ENCODE measurements around the gene ATR.

DNA sequence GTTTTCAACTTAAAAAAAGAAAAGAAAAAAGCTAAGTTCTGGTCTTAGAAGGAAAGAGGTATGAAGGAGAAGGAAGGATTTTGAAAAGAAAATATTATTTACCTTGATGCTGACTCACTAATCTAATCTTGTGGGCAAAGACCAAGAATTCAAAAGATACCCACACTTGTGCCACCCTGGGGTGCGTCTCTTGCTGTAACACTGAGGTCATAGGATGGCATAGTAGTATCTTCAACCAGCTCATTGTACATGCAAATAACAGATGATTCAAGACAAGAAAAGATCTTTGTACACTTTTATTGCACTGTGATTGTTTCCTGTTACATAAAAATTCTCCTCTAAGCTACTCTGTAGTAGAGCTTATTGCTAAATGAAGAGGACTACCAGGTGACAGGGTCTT is 35.0 kb upstream of the ATR start:
- TF ChIP-seq, protein P1, sequence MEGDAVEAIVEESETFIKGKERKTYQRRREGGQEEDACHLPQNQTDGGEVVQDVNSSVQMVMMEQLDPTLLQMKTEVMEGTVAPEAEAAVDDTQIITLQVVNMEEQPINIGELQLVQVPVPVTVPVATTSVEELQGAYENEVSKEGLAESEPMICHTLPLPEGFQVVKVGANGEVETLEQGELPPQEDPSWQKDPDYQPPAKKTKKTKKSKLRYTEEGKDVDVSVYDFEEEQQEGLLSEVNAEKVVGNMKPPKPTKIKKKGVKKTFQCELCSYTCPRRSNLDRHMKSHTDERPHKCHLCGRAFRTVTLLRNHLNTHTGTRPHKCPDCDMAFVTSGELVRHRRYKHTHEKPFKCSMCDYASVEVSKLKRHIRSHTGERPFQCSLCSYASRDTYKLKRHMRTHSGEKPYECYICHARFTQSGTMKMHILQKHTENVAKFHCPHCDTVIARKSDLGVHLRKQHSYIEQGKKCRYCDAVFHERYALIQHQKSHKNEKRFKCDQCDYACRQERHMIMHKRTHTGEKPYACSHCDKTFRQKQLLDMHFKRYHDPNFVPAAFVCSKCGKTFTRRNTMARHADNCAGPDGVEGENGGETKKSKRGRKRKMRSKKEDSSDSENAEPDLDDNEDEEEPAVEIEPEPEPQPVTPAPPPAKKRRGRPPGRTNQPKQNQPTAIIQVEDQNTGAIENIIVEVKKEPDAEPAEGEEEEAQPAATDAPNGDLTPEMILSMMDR (IDR thresholded peaks at IDR 0.05), result no peak
- no peak for TF ChIP-seq EP300 (IDR thresholded peaks at IDR 0.05)
